Liver (tissue), 9 donors: ENCODE measurements around the gene NKD1. TPM values are rescaled to one million over a fixed set of nuclear protein-coding genes. Genes with fewer than 3 reads are reported as not detected.

ENCODE experiments used
- DNase-seq: peaks from one replicate; pipeline ENCODE4 v3.0.0-alpha.2; 2017; ENCODE audit warnings: low spot score
- H3K27ac ChIP-seq, 2 donors: one replicate each; pipeline ENCODE4 v1.7.0; 2013; ENCODE audit warnings: inconsistent platforms in 2 of 2, low read length in 2 of 2, control low read depth in 1 of 2, low read depth in 1 of 2, mild to moderate bottlenecking in 1 of 2
- H3K27me3 ChIP-seq, 4 donors: one replicate each; pipeline versions ENCODE4 v1.6.1 to v1.7.0; 2013; ENCODE audit warnings: low read length in 3 of 4, inconsistent platforms in 1 of 4, mild to moderate bottlenecking in 1 of 4, moderate library complexity in 1 of 4; ENCODE audit not compliant: control insufficient read depth in 4 of 4, insufficient read depth in 4 of 4
- H3K36me3 ChIP-seq, 4 donors: one replicate each; pipeline versions ENCODE4 v1.6.1 to v1.7.0; 2013; ENCODE audit warnings: low read length in 3 of 4, mild to moderate bottlenecking in 3 of 4, low read depth in 1 of 4, moderate library complexity in 1 of 4; ENCODE audit not compliant: control insufficient read depth in 4 of 4, insufficient read depth in 3 of 4
- H3K4me1 ChIP-seq, 4 donors: one replicate each; pipeline versions ENCODE4 v1.6.1 to v1.7.0; 2013; ENCODE audit warnings: low read length in 3 of 4, mild to moderate bottlenecking in 3 of 4, moderate library complexity in 1 of 4; ENCODE audit not compliant: control insufficient read depth in 4 of 4, insufficient read depth in 4 of 4
- H3K4me3 ChIP-seq, 3 donors: one replicate each; pipeline versions ENCODE4 v1.6.1 to v1.7.0; 2013; ENCODE audit warnings: low read length in 3 of 3, control low read depth in 1 of 3, low read depth in 1 of 3, mild to moderate bottlenecking in 1 of 3
- H3K9ac ChIP-seq, 2 donors: one replicate each; pipeline ENCODE4 v1.7.0; 2013; ENCODE audit warnings: low read length in 2 of 2, mild to moderate bottlenecking in 2 of 2, moderate library complexity in 2 of 2, control low read depth in 1 of 2, low read depth in 1 of 2
- H3K9me3 ChIP-seq, 4 donors: one replicate each; pipeline versions ENCODE4 v1.6.1 to v1.7.0; 2013; ENCODE audit warnings: low read length in 3 of 4; ENCODE audit not compliant: control insufficient read depth in 4 of 4
- ATF3 ChIP-seq: IDR thresholded peaks from 2 replicates; pipeline ENCODE4 v1.6.1; 2016; ENCODE audit warnings: antibody characterized with exemption
- CTCF ChIP-seq: fragments of 150-350 bp; IDR thresholded peaks from 2 replicates; pipeline ENCODE4 v1.5.1; 2017; ENCODE audit warnings: improper control_type of control experiment, low read depth, low read length; ENCODE audit not compliant: missing input control
- EGR1 ChIP-seq, 2 donors: IDR thresholded peaks; 2 replicates each; pipeline ENCODE4 v1.6.1; 2016 to 2018; ENCODE audit warnings: antibody characterized with exemption in 2 of 2, low read depth in 2 of 2
- GABPA ChIP-seq, 2 donors: IDR thresholded peaks in 1 of 2; conservative IDR thresholded peaks in 1 of 2; 2 replicates each; pipeline ENCODE4 v1.6.1; 2016; ENCODE audit warnings: antibody characterized with exemption in 2 of 2, mild to moderate bottlenecking in 1 of 2, moderate library complexity in 1 of 2
- HNF4A ChIP-seq, 2 donors: conservative IDR thresholded peaks; 2 replicates each; pipeline ENCODE4 v1.6.1; 2016; ENCODE audit warnings: antibody characterized with exemption in 2 of 2, mild to moderate bottlenecking in 2 of 2
- HNF4G ChIP-seq: IDR thresholded peaks from 2 replicates; pipeline ENCODE4 v1.6.1; 2016; ENCODE audit warnings: antibody characterized with exemption
- JUND ChIP-seq, 2 donors: IDR thresholded peaks; 2 replicates each; pipeline ENCODE4 v1.6.1; 2016; ENCODE audit warnings: antibody characterized with exemption in 2 of 2
- RAD21 ChIP-seq, 2 donors: IDR thresholded peaks; 2 replicates each; pipeline ENCODE4 v1.6.1; 2016; ENCODE audit warnings: antibody characterized with exemption in 2 of 2, mild to moderate bottlenecking in 2 of 2
- REST ChIP-seq: IDR thresholded peaks from 2 replicates; pipeline ENCODE4 v1.6.1; 2016; ENCODE audit warnings: antibody characterized with exemption, mild to moderate bottlenecking
- SP1 ChIP-seq: IDR thresholded peaks from 2 replicates; pipeline ENCODE4 v1.6.1; 2018; ENCODE audit warnings: antibody characterized with exemption, mild to moderate bottlenecking
- TAF1 ChIP-seq: conservative IDR thresholded peaks from 2 replicates; pipeline ENCODE4 v1.6.1; 2016; ENCODE audit warnings: antibody characterized with exemption, mild to moderate bottlenecking
- YY1 ChIP-seq: IDR thresholded peaks from 2 replicates; pipeline ENCODE4 v1.6.1; 2016; ENCODE audit warnings: antibody characterized with exemption, mild to moderate bottlenecking
- ZBTB33 ChIP-seq: IDR thresholded peaks from 2 replicates; pipeline ENCODE4 v1.6.1; 2016; ENCODE audit warnings: antibody characterized with exemption
- WGBS: extraction: QIAGEN DNeasy Blood & Tissue Kit; methylation state at CpG from one replicate; pipeline ENCODE4 v1.1.7; 2013; 5-methylcytosine and 5-hydroxymethylcytosine counted together
- polyA plus RNA-seq, 2 donors: library from polyadenylated mRNA; stranded (reverse) in 1 of 2; unstranded in 1 of 2; fragments of 200-250 nt in 1 of 2; fragments of >200 nt in 1 of 2; fragmentation: Nextera tagmentation in 1 of 2; extraction: Ambion mirVana in 1 of 2; gene quantifications; one replicate each; pipeline versions ENCODE4 v1.2.1 to v1.2.3, GENCODE V29; 2013 to 2015
- total RNA-seq, 2 donors: library from RNA; depleted of rRNA; stranded (reverse); fragments of >200 nt; gene quantifications; one replicate each; pipeline ENCODE4 v1.2.3, GENCODE V29; 2014
- TF ChIP-seq, protein P1 (sequence below): IDR thresholded peaks from 2 replicates; pipeline ENCODE4 v1.6.1; 2016; ENCODE audit warnings: antibody characterized with exemption
- donor health status: healthy.
- donor health status: healthy.
- donor health status: healthy.
- donor health status: healthy.
- donor health status: healthy.

Gene NKD1
- total and polyA plus RNA-seq, 4 donors, result 0.28 to 3.5 (median 0.85) TPM

DNA sequence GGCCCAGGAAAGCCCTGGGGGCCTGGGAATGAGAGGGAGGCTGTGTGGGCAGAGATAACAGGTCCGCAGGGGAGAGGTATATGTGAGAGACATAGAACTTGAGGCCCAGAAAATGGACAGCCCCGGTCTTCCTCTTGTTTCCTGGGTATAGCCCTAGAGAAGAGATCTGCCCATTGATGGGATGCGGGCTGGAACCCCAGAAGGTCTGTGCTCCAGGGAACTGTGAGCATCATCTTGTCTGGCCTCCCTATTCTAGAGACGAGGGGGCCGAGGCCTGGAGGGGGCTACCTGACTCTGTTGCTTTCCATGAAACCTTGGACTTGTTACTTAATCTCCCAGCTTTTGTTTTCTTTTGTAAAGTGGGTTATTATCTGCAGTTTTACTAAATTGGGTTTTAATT, 53.9 kb downstream of the NKD1 start:
- 85% methylated on average over 5 of the region's 5 CpGs for WGBS

More for the DNA sequence above, 53.9 kb downstream of the NKD1 start:
- Histone ChIP-seq H3K9me3 (no peaks in the 10 kb centered on the region), H3K4me1 (peaks cover 0 to 4% (median 0%) of the 10 kb centered on the region in 4 donors), H3K27me3 (no peaks in the 10 kb centered on the region), H3K9ac (no peak overlapping the region), H3K4me3 (no peak overlapping the region), H3K27ac (no peak overlapping the region), H3K36me3 (no peaks in the 10 kb centered on the region)
- TF ChIP-seq REST (no peak), EGR1 (IDR thresholded peaks at IDR 0.05; ENCODE audit: low read depth in 2 of 2) (no peak), HNF4G (no peak), CTCF (no peak), SP1 (no peak), JUND (IDR thresholded peaks at IDR 0.05) (no peak), GABPA (IDR thresholded peaks at IDR 0.05 in 1 of 2, conservative IDR thresholded peaks at IDR 0.05 in 1 of 2) (no peak), YY1 (no peak), ZBTB33 (no peak), RAD21 (IDR thresholded peaks at IDR 0.05) (no peak), ATF3 (no peak), TAF1 (no peak), HNF4A (conservative IDR thresholded peaks at IDR 0.05) (no peak)
- TF ChIP-seq, protein P1, sequence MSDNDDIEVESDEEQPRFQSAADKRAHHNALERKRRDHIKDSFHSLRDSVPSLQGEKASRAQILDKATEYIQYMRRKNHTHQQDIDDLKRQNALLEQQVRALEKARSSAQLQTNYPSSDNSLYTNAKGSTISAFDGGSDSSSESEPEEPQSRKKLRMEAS, result no peak
- no peak for DNase-seq
